GM18499 (cell line): ENCODE measurements around the gene CRAT.

Source experiments
- ATAC-seq: cut with Tn5 transposase; IDR thresholded peaks from one replicate; pipeline ENCODE4 v1.9.1; 2021; ENCODE audit warnings: moderate number of reproducible peaks; ENCODE audit not compliant: insufficient read depth, unreplicated experiment

The CRAT gene

DNA sequence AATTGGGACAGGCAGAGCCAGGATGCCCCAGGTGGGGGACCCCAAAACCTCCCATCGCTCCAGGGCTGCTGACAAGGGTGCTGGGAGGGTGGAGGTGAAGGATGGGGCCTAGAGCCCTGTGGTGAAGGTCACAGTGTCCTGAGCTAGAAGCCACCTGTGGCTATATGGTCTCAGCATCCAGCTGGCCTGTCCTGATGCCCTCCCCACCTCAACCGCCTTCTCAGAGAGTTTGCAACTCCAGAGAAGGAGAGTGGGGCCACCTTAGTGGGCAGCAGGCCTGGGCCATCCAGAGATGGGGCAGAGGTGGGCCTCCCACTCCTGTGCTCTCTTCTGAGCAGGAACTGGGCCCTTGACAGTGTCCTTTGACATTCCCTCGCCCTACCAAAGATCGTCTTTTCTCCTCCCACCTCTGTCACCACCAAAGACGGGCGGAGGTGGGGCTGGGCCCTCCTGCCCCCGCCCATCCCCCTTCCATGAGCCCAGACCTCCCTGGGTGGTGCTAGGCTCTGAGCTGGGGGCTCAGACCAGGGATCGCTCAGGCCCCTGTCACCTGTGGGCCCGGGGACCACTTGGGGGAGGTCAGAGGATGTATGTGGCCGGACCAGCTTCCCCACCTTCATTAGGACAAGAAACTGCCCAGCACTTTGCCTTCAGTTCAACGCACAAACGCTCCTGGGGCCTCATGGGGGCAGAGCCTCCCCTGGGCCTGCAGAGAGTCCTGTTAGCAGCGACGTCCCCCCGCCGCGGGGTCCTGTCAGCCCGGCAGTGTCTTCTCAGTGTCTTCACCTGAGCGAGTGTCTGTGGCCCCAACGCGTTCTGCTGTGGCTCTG is 39.7 kb downstream of the CRAT start:
- ATAC-seq, result no peak

DNA sequence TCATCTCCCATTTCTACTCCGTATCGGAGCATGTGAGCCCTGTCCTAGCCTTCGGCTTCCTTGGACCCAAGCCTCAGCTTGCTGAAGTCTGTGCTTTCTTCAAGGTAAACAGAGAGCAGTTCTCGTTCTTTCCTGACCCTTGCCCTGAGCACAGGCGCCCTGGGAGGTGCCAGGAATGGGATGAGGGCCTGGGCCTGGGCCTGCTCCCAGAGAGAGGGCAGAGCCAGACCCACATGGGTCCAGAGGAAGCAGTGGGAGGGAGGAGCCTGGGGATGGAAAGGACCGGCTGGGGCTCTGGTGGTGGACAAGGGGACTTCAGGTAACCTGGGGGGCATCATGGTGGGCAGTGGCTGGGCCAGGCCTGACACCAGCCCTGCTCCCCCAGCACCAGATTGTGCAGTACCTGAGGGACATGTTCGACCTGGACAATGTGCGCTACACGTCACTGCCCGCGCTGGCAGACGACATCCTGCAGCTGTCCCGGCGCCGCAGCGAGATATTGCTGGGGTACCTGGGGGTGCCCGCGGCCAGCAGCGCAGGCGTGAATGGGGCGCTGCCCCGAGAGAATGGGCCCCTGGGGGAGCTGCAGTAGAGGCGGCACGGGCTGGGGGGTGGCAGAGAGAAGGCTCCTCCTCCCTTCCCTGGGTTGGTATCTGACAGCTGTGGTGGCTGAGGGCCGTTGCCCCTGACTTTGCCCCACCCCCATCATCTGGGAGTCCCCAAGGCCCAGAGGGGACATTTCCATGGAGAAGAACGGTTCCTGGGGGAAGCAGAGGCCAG is 40.5 kb downstream of the CRAT start:
- ATAC-seq, result no peak

DNA sequence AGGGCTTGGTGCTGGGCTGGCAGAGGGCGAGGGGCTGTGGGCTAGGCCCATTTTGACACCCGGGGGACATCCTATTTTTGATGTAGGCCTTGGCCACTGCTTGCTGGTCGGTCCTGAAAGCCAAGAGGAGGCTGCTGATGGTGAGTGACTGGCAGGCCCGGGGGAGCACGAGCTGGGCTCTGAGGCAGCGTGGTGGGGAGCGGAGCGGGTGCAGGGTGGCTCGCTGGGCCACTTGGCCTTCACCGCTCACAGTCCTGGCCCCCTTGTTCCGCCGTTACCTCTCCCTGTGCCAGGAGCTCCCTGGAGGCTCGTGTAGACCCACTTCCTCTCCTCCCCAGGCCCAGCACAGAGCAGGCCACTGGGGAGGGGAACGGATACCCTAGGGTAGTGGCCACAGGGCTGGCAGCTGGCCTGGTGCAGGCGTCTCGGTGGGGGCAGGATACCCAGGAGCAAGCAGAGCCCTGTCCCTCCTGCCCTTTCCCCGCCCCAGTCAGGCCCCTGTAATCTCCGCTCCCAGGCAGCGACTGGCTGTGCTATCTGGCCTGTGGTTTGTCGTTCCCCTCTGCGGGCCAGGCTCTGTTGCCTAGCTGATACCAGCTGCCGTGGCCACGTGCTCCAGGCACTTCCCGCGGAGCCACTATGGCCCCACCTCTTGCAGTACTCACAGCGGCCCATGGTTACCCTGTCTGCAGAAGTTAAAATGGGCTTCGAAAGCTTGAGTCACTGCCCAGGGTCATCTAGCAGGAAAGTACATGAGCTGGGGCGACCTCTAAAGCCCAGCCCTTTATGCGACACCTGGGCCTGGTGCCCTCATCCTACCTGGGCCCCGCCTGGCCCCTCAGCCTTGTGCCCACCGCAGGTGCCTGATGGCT is 41.4 kb downstream of the CRAT start:
- no peak for ATAC-seq

DNA sequence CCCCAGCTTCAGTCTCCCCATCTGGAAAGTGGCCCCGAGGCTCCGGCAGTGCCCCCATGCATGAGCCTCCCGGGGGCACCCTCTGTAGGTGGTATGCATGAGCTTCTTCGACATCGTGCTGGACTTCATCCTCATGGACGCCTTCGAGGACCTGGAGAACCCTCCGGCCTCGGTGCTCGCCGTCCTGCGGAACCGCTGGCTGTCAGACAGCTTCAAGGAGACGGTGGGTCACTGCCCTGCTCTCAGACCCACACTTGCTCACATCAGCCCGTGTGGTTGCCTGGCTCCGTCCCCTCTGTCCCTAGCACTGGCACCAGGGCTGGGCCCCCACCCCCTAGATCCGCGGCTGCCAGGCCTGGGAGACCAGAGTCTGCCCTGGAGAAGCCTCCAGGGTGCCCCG is 42.5 kb downstream of the CRAT start:
- no peak for ATAC-seq

DNA sequence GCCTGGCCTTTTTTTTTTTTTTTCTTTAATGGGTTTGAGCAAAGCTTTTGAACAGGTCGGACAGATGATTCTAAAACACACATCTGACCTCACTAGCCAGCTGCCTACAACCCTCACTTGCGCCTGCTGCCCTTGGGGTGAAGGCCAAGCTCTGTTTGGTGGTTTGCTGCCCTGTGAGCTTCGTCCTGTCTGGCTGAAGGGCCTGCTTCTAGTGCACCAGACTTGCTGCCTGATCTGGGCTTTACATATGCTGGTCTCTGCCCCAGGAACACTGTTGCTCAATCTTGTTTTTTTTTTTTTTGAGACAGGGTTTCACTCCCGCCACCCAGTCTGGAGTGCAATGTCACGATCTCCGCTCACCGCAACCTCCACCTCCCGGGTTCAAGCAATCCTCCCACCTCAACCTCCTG is 46.1 kb downstream of the CRAT start:
- no peak for ATAC-seq

DNA sequence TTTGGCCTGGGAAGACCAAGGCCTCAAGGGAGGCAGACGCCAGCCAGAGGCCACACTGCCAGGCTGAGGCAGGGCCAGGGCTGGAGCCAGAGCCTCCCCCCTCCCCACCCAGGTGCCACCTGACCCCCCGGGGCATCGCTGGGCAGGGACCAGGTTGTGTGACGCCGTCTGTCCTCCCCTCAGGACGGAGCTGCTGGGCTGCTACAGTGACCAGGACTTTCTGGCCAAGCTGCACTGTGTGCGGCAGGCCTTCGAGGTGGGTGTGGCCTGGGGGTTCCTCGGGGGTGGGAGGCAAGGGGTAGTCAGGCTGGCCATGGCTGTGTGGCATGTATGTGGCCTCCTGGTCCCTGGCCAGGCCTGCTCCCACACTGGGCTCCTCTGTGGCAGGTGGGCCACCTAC is 47.5 kb downstream of the CRAT start:
- ATAC-seq, result no peak

DNA sequence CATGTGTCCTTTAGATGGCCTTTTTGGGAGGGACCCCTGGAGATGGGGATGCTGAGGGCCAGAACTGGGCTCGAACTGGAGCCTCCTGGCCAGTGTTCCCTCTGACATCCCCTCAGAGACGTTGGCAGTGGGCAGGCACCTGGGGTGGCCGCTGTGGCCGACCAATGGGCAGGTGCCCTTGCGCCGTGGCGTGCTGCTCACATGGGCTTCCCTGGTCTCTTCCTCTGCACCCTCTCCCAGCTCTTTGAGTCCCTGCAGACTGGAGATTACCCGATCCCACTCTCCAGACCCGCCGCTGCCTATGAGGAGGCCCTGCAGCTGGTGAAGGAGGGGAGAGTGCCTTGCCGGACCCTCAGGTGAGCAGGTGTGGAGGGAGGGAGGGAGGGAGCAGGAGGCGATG is 49.6 kb downstream of the CRAT start:
- no peak for ATAC-seq

DNA sequence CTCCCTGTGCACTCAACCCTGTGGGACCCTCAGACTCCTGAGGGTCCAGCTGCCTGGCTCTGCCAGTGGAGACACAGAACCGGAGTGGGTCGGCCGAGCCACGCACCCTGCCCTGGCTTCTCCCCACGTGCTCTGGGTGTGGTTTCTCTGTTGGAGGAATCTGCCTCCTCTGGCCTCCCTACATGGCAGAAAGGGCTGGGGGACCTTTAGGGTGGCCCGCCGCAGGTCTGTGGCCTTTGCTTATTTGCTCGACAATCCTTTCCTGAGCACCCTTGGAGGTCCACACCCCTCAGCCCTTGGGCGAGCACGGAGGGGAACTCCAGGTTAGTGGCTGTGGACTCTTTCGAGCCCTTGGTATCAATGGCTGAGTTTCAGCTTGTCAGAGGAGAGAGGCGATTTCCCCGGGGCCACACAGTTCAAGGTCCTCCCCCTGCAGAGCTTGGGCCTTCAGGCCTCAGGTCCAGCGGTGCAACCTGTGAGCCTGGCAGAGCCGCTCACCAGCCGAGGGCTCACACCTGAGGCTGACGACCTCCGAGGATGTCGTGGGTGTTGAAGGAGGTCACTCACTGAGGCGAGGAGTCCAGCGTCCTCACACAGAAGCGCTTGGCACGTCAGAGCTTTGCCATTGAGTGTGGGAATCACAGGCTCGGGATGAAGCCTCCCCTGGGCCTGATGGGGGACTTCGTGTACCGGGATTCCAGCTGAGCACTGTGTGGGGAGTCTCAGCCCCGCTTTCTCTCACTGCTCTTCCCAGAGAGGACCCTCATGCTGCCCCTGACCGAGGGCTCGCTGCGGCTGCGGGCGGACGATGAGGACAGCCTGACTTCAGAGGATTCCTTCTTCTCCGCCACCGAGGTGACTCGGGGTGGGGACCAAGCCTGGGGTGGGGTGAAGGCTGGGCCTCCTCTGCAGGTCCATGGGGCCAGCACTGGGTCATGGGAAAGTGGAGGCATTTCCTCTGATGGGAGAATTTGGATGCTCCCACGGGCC is 50.5 kb downstream of the CRAT start:
- no peak for ATAC-seq

DNA sequence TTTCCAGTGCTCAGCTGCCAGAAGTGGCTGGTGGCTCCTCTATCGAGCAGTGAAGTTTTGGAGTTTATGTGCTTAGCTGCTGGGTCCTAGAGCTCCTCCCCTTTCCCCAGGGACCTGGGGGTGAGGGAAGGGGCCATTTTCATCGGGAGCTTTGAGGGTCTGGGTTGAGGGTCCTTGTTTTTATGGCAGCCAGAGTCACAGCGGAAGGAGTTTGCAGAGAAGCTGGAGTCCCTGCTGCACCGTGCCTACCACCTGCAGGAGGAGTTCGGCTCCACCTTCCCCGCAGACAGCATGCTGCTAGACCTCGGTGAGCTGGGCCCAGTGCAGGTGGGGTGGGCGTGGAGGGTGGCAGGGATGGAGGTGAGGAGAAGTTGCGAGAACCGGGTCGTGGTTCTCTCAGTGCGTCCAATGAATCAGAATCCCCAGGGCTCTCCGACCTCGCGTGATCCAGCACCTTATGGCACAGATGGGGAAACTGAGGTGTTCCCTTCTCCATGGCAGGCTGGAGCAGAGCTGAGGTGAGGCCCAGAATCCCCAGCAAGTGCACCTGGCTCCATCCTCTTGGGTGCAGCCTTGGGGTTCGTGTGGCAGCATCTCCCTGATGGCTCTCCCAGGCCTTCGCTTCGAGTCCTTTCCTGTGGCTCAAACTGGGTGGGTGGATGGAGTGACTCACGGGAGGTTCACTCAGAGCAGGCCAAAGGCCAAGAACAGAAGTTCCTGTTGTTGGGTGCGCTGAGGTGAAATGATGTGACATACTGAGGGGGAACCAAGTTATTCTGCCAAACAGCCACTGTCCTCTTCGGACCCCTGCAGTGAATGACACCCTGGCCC is 51.4 kb downstream of the CRAT start:
- ATAC-seq, result no peak

DNA sequence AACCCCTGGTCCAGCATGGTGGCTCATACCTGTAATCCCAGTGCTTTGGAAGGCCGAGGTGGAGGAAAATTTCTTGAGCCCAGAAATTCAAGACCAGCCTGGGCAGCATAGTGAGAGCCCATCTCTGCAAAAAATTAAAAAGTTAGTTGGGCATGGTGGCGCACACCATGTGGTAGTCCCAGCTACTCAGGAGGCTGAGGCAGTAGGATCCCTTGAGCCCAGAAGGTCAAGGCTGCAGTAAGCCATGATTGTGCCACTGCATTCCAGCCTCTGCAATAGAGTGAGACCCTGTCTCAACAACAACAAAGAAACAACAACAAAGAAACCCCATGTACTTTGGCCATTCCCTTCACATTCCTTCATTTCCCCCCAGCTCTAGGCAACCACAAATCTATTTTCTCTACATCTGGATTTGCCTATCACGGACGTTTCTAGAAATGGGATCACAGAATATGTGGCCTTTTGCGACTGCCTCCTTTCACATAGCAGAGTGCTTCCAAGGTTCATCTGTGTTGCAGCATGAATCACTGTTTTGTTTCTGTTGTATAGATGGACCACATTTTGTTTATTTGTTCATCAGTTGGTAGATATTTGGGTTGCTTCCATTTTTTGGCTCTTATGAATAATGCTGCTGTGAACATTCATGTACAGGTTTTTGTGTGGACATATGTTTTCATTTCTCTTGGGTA is 56.3 kb downstream of the CRAT start:
- ATAC-seq, result no peak

DNA sequence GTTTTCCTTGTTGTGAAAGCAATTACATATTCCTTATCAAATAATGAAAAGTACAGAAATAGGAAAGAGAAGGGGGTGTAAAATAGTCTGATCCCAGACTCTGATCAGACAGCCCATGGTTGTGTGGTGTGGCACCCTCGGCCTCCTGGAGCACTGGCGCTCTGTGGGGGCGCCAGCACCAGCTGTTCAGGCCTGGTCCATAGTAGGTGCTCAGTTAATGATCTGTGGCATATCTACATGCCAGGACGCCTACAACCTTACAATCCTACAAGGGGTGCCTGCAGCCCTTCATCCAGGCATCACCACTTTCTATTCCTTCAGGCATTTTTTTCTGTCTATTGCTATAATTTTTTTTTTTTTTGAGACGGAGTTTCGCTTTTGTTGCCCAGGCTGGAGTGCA is 57.6 kb downstream of the CRAT start:
- no peak for ATAC-seq

DNA sequence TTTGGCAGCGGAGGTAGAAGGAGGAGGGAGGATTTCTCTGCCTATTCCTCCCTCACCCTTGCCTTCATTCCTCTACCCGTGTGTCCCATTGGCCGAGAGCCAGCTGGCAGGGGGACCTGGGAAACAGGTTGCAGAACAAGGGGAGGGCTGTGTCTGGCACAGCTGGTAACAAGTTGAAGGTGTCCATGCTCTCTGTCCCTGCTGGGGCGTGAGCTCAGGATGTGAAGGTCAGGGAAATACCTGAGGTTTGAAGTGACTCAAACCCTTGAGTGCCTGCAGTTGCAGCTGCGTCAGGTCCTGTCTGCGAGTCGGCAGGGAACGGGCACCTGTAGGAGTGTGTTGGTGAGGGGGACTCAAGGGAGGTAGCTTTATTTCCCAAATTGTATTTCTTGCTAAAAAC is 58.0 kb downstream of the CRAT start:
- ATAC-seq, result no peak
